Stimulated activated naive CD8-positive, alpha-beta T cell treated with anti-CD3 and anti-CD28 coated beads, Interleukin-15, amount 100 ng/mL, for 72 hours (primary cell): ENCODE measurements around the gene A4GALT.

Source experiments
- ATAC-seq: fragments of 150-1000 bp; cut with Tn5 transposase; 2 replicates; pipeline ENCODE4 v1.10.0; 2021; ENCODE audit warnings: mild to moderate bottlenecking, moderate library complexity
- DNase-seq, 2 donors: peaks; one replicate each; pipeline ENCODE4 v3.0.0; 2021 to 2022
- H3K27ac Mint-ChIP-seq, 2 donors: one replicate each; pipeline ENCODE4 v1.8.0; 2022; ENCODE audit warnings: mild to moderate bottlenecking in 2 of 2, mixed read lengths in 2 of 2, moderate library complexity in 2 of 2
- H3K27me3 Mint-ChIP-seq: one replicate; pipeline ENCODE4 v1.8.0; 2022; ENCODE audit warnings: mixed read lengths
- H3K4me1 Mint-ChIP-seq: one replicate; pipeline ENCODE4 v1.8.0; 2022; ENCODE audit warnings: mild to moderate bottlenecking, mixed read lengths
- H3K4me3 Mint-ChIP-seq, 2 donors: one replicate each; pipeline ENCODE4 v1.8.0; 2022; ENCODE audit warnings: mild to moderate bottlenecking in 2 of 2, mixed read lengths in 2 of 2, moderate library complexity in 1 of 2
- H3K9me3 Mint-ChIP-seq, 2 donors: one replicate each; pipeline ENCODE4 v1.8.0; 2022; ENCODE audit warnings: mixed read lengths in 2 of 2

Gene A4GALT

GRCh38 chr22:42643634-42644421 lies 76.8 kb downstream of the A4GALT start:
- peaks cover 54% of the 10 kb centered on the region for H3K4me1 Mint-ChIP-seq
- H3K9me3 Mint-ChIP-seq: no peaks in the 10 kb centered on the region
- peak overlapping the region in 1 of 2 donors; percentile 15 for H3K27ac Mint-ChIP-seq
- no peak for DNase-seq
- H3K27me3 Mint-ChIP-seq: no peaks in the 10 kb centered on the region
- no peak for ATAC-seq
- no peak overlapping the region for H3K4me3 Mint-ChIP-seq

GRCh38 chr22:42642806-42643633 lies 77.7 kb downstream of the A4GALT start:
- no peaks in the 10 kb centered on the region for H3K9me3 Mint-ChIP-seq
- no peak overlapping the region for H3K4me3 Mint-ChIP-seq
- H3K27me3 Mint-ChIP-seq: no peaks in the 10 kb centered on the region
- DNase-seq (no peak), ATAC-seq (no peak)
- H3K27ac Mint-ChIP-seq: no peak overlapping the region
- H3K4me1 Mint-ChIP-seq: peaks cover 49% of the 10 kb centered on the region
